Occipital lobe (tissue), 3 donors: Measurements from ENCODE around the gene CGN. TPM values are rescaled to one million over a fixed set of nuclear protein-coding genes. Genes with fewer than 3 reads are reported as not detected.

Experiments
- DNase-seq: peaks from one replicate; lab custom pipeline; 2025; lab: John Stamatoyannopoulos, UW
- small RNA-seq: library from RNA; depleted of rRNA; stranded (forward); fragments of <200 nt; gene quantifications from one replicate; pipeline ENCODE3, GENCODE V24; 2014
- total RNA-seq: library from RNA; depleted of rRNA; stranded (reverse); fragments of >200 nt; gene quantifications from one replicate; pipeline ENCODE4 v1.2.3, GENCODE V29; 2014

The CGN gene
- total RNA-seq, 1 donor from 2014 or later: 3.1 TPM

- DNase-seq: no peak
Measured at GRCh38 chr1:151585622-151586021, 74.4 kb downstream of the CGN start.

Small RNAs within 50 kb of the gene (small RNA-seq; reads per million reads assigned to genes)
- gene MIR554: not detected
- gene RF00405: not detected

Other genes with a start within 250 kb of the CGN start
- 6.9 TPM for gene ZNF687, start 229.1 kb upstream of the CGN start, total RNA-seq
- gene PI4KB, start 184.0 kb upstream of the CGN start, total RNA-seq: 26.4 TPM
- gene RFX5, start 164.1 kb upstream of the CGN start, total RNA-seq: 25.0 TPM
- gene SELENBP1, start 138.7 kb upstream of the CGN start, total RNA-seq: 9.2 TPM
- gene PSMB4, start 111.8 kb upstream of the CGN start, total RNA-seq: 290 TPM
- gene POGZ, start 51.9 kb upstream of the CGN start, total RNA-seq: 37.3 TPM
- gene TUFT1, start 28.9 kb downstream of the CGN start, total RNA-seq: 8.4 TPM
- gene SNX27, start 100.7 kb downstream of the CGN start, total RNA-seq: 88.1 TPM
- gene CELF3, start 205.4 kb downstream of the CGN start, total RNA-seq: 31.4 TPM
- 7.8 TPM for gene RIIAD1, start 210.1 kb downstream of the CGN start, total RNA-seq